ENCODE measurements around the gene PPM1J. TPM values are rescaled to one million over a fixed set of nuclear protein-coding genes. Genes with fewer than 3 reads are reported as not detected.

The PPM1J gene
- total and polyA plus RNA-seq, 2 of the 8 experiments (the other 6 are each of a cell fraction or from before 2014, with no cell fraction given), result 19.4 to 31.6 TPM

DNA sequence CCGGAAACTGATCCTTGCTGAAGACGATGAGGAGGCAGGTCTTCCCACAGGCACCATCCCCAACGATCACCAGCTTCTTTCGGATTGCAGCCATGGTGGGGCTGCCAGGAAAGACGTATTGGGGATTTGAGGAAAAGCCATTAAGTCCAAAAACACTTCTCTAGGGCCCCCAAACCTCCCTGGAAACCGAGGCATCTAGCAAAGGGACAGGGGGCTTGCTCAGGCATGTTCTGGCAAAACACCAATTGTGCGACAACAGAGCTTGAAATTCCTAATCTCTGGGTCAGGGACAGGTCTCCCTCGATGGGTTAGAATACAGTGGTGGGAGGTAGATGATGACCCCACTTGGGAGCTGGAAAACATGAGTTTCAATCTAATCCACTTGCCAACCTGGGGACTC, 11.4 kb downstream of the PPM1J start:
- FAIRE-seq (no peak), DNase-seq (ENCODE audit: low read depth in 1 of 2, low spot score in 2 of 2) (no peak)
- no peak overlapping the region for H2BK120ac ChIP-seq (replicated peaks; ENCODE audit: low read depth, low read length)
- H2BK15ac ChIP-seq (ENCODE audit: low read length), result no peak overlapping the region
- no peak overlapping the region for H4K91ac ChIP-seq (replicated peaks; ENCODE audit: insufficient read length, low read length)
- no peak overlapping the region for H2BK20ac ChIP-seq (ENCODE audit: low read length)
- no peak overlapping the region for H4K5ac ChIP-seq (ENCODE audit: insufficient read length, low read depth, low read length)
- POLR2A ChIA-PET (ENCODE audit: partially characterized antibody), result interaction anchor here (1.0 to 4.1 kb wide), 14 partner anchors 9 to 313 kb away, joined by 3 to 71 read pairs (median 4); partner anchors contain the start of genes MOV10, PPM1J, ST7L and WNT2B
- H2AK5ac ChIP-seq (ENCODE audit: low read depth, low read length), result no peak overlapping the region
- no peaks in the 10 kb centered on the region for H3K79me2 ChIP-seq (ENCODE audit: control insufficient read depth in 1 of 2, insufficient read depth in 2 of 2, low read length in 2 of 2)
- H3K27me3 ChIP-seq (replicated peaks in 1 of 4; ENCODE audit: control insufficient read depth in 3 of 4, extremely low read depth in 1 of 4, insufficient read depth in 3 of 4, low read length in 3 of 4), result peaks cover 0 to 10% (median 5%) of the 10 kb centered on the region in 4 experiments; a peak in 2 of 7 replicates
- no peak overlapping the region for H3K23ac ChIP-seq (ENCODE audit: insufficient read length)
- no peak overlapping the region for H3K27ac ChIP-seq (ENCODE audit: low read depth, low read length)
- no peak overlapping the region for H3K18ac ChIP-seq (ENCODE audit: extremely low read depth, low read length)
- H3K4me2 ChIP-seq (ENCODE audit: insufficient read depth in 1 of 2, low read depth in 2 of 2, low read length in 2 of 2), result peak overlapping the region in 1 of 2 experiments; percentile 41; a peak in 1 of 4 replicates
- H3K4ac ChIP-seq (replicated peaks; ENCODE audit: insufficient read length, low read depth, low read length), result no peak overlapping the region
- peaks cover 4 to 14% (median 8%) of the 10 kb centered on the region in 4 experiments; a peak in 5 of 8 replicates for H3K36me3 ChIP-seq (ENCODE audit: control insufficient read depth in 2 of 4, insufficient read depth in 4 of 4, low read length in 3 of 4)
- CTCF ChIA-PET (ENCODE audit: partially characterized antibody), result interaction anchor here (0.7 to 9.8 kb wide), 8 partner anchors 11 to 345 kb away, joined by 3 to 63 read pairs (median 6); partner anchors contain the start of genes MOV10 and PPM1J
- no peak overlapping the region for H3K56ac ChIP-seq (replicated peaks; ENCODE audit: insufficient read length, low read depth, low read length)
- no peak overlapping the region for H4K8ac ChIP-seq (ENCODE audit: extremely low read depth, insufficient read depth, low read length)
- TF ChIP-seq, protein P1, sequence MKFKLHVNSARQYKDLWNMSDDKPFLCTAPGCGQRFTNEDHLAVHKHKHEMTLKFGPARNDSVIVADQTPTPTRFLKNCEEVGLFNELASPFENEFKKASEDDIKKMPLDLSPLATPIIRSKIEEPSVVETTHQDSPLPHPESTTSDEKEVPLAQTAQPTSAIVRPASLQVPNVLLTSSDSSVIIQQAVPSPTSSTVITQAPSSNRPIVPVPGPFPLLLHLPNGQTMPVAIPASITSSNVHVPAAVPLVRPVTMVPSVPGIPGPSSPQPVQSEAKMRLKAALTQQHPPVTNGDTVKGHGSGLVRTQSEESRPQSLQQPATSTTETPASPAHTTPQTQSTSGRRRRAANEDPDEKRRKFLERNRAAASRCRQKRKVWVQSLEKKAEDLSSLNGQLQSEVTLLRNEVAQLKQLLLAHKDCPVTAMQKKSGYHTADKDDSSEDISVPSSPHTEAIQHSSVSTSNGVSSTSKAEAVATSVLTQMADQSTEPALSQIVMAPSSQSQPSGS (IDR thresholded peaks at IDR 0.05; ENCODE audit: low read length), result no peak
- TF ChIP-seq POLR2A (IDR thresholded peaks at IDR 0.05; ENCODE audit: control extremely low read depth in 1 of 2, low read depth in 2 of 2, low read length in 2 of 2), result no peak
- no peak for TF ChIP-seq BRCA1 (IDR thresholded peaks at IDR 0.05; ENCODE audit: low read depth, low read length)
- TF ChIP-seq SP2 (IDR thresholded peaks at IDR 0.05; ENCODE audit: low read length), result no peak
- TF ChIP-seq RBBP5 (IDR thresholded peaks at IDR 0.05; ENCODE audit: borderline replicate concordance, low read depth, low read length), result no peak
- TF ChIP-seq, protein P2, sequence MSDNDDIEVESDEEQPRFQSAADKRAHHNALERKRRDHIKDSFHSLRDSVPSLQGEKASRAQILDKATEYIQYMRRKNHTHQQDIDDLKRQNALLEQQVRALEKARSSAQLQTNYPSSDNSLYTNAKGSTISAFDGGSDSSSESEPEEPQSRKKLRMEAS (IDR thresholded peaks at IDR 0.05), result no peak
- no peak for TF ChIP-seq NANOG (IDR thresholded peaks at IDR 0.05; ENCODE audit: insufficient read depth, low read depth, low read length, poor library complexity, severe bottlenecking)
- TF ChIP-seq RFX5 (IDR thresholded peaks at IDR 0.05; ENCODE audit: borderline replicate concordance, low read depth, low read length), result no peak
- no peak for TF ChIP-seq CEBPB (IDR thresholded peaks at IDR 0.05; ENCODE audit: low read depth, low read length)
- TF ChIP-seq KDM5A (IDR thresholded peaks at IDR 0.05; ENCODE audit: low read length), result no peak
- TF ChIP-seq JUN (IDR thresholded peaks at IDR 0.05; ENCODE audit: low read depth, low read length), result no peak
- no peak overlapping the region for H3K9ac ChIP-seq (replicated peaks in 1 of 4; ENCODE audit: extremely low read depth in 1 of 4, low read depth in 3 of 4, low read length in 3 of 4)
- no peak overlapping the region; the same call in 1 of the 2 replicates for H2BK5ac ChIP-seq (ENCODE audit: low read depth, low read length)
- H3K9me3 ChIP-seq (ENCODE audit: insufficient read depth in 2 of 2, low read depth in 1 of 2, low read length in 1 of 2), result no peaks in the 10 kb centered on the region
- no peak overlapping the region for H2AFZ ChIP-seq (ENCODE audit: low read length)
- no peaks in the 10 kb centered on the region for H3K79me1 ChIP-seq (ENCODE audit: low read depth, low read length)
- peaks cover 10 to 24% of the 10 kb centered on the region in 2 experiments for H4K20me1 ChIP-seq (replicated peaks in 1 of 2; ENCODE audit: control insufficient read depth in 1 of 2, insufficient read depth in 2 of 2, low read length in 2 of 2)
- WGBS, 2 experiments (ENCODE audit: extremely low coverage in 1 of 2, insufficient coverage in 1 of 2, insufficient read length in 1 of 2, insufficient replicate concordance in 2 of 2, low coverage in 1 of 2, low lambda C conversion rate in 2 of 2, missing lambda C conversion rate in 1 of 2), result 91% methylated on average over 8 of the region's 8 CpGs; no CpG with 5 or more reads in 1 of the 2 experiments
- H3K4me3 ChIP-seq (ENCODE audit: extremely low read depth in 1 of 4, insufficient read depth in 2 of 4, low read depth in 3 of 4, low read length in 4 of 4), result no peak overlapping the region
- H2BK12ac ChIP-seq (ENCODE audit: low read depth, low read length), result no peak overlapping the region
- peaks cover 14 to 55% (median 32%) of the 10 kb centered on the region in 4 experiments for H3K4me1 ChIP-seq (replicated peaks in 1 of 4; ENCODE audit: control insufficient read depth in 3 of 4, insufficient read depth in 4 of 4, low read length in 3 of 4)
- H3K23me2 ChIP-seq (ENCODE audit: low read depth, low read length), result peaks cover 11% of the 10 kb centered on the region; the same call in 1 of the 2 replicates
- H3K14ac ChIP-seq (ENCODE audit: insufficient read length), result no peak overlapping the region

Data from H1 (cell line).